ENCODE measurements around the gene ARFGAP1. TPM values are rescaled to one million over a fixed set of nuclear protein-coding genes. Genes with fewer than 3 reads are reported as not detected.

The ARFGAP1 gene
- total and polyA plus RNA-seq, 2 donors (not counting 3 experiments of a cell fraction or from before 2014, with no cell fraction given), result 93.7 to 126 TPM

- ChIA-PET POLR2A (no interaction called here), CTCF (interaction anchor here (0.8 to 4.8 kb wide), 27 partner anchors 9 to 216 kb away, joined by 3 to 116 read pairs (median 9); partner anchors contain the start of genes ARFGAP1, BIRC7, COL20A1 and NKAIN4)
- BruUV-seq (replicated peaks), result no TSS peak
- Histone ChIP-seq H3K27ac (ENCODE audit: insufficient read depth, low read depth, low read length) (no peak overlapping the region), H4K20me1 (replicated peaks; ENCODE audit: control insufficient read depth, extremely low read depth, insufficient read depth, low read length) (no peaks in the 10 kb centered on the region), H3K79me2 (ENCODE audit: control insufficient read depth, insufficient read depth, low read length) (no peaks in the 10 kb centered on the region), H3K4me3 (replicated peaks in 1 of 3; ENCODE audit: insufficient read depth in 1 of 3, low read depth in 1 of 3, low read length in 3 of 3) (no peak overlapping the region), H3K4me1 (ENCODE audit: control insufficient read depth, extremely low read depth, insufficient read depth, low read length) (no peaks in the 10 kb centered on the region), H2AFZ (ENCODE audit: low read depth, low read length) (no peak overlapping the region), H3K9me1 (replicated peaks; ENCODE audit: control insufficient read depth, extremely low read depth, insufficient read depth, low read length) (no peaks in the 10 kb centered on the region), H3K36me3 (ENCODE audit: control insufficient read depth in 2 of 2, extremely low read depth in 1 of 2, insufficient read depth in 2 of 2, low read length in 2 of 2) (no peaks in the 10 kb centered on the region), H3K27me3 (ENCODE audit: control insufficient read depth in 2 of 2, insufficient read depth in 2 of 2, low read length in 2 of 2) (peaks cover 0 to 5% of the 10 kb centered on the region in 2 experiments), H3K4me2 (ENCODE audit: insufficient read depth, low read length) (no peak overlapping the region), H3K9me3 (replicated peaks; ENCODE audit: control insufficient read depth, insufficient read depth, low read length) (no peaks in the 10 kb centered on the region), H3K9ac (replicated peaks; ENCODE audit: extremely low read depth, insufficient read depth, low read length) (no peak overlapping the region)
- TF ChIP-seq EZH2 (IDR thresholded peaks at IDR 0.05; ENCODE audit: borderline replicate concordance, low read depth, low read length, severe bottlenecking) (no peak), POLR2A (IDR thresholded peaks at IDR 0.05; ENCODE audit: low read depth, low read length) (no peak), CTCF (IDR thresholded peaks at IDR 0.05; ENCODE audit: extremely low read depth in 1 of 2, insufficient read depth in 1 of 2, low read depth in 1 of 2, low read length in 2 of 2) (no peak), FOS (IDR thresholded peaks at IDR 0.05; ENCODE audit: borderline replicate concordance, insufficient read depth, low read length) (no peak), MAX (IDR thresholded peaks at IDR 0.05; ENCODE audit: insufficient read depth, insufficient read length) (no peak), POLR2AphosphoS5 (IDR thresholded peaks at IDR 0.05; ENCODE audit: insufficient read depth, low read depth, low read length) (no peak), GATA2 (IDR thresholded peaks at IDR 0.05; ENCODE audit: insufficient read depth, insufficient read length, low read depth, low read length) (no peak), MYC (IDR thresholded peaks at IDR 0.05; ENCODE audit: low read depth, low read length) (no peak), JUN (IDR thresholded peaks at IDR 0.05; ENCODE audit: borderline replicate concordance, insufficient read depth, insufficient read length, low read depth) (no peak)
- intact Hi-C loops (cut with micrococcal nuclease), result loop anchor here (5.0 kb wide), 1 partner anchor 68 kb away; the partner anchor contains the start of gene COL20A1
- no peak for DNase-seq (ENCODE audit: low read depth, low spot score)
- no peak for FAIRE-seq
- dilution Hi-C loops (cut with MboI; ENCODE audit: extremely low pct_ligation_motif_present, low sequenced_read_pairs), result no loop called here
Observed at GRCh38 chr20:63224412-63225081, 48.1 kb upstream of the ARFGAP1 start.
